ENCODE measurements around the gene NDST1.

- TF ChIP-seq ZFP30 (CRISPR knock-in tag; IDR thresholded peaks at IDR 0.05) (no peak), ZFP3 (CRISPR knock-in tag; IDR thresholded peaks at IDR 0.05) (no peak)
These were observed 6.8 kb downstream of the NDST1 start for GRCh38 chr5:150514708-150515211.

Measured in SK-N-SH treated with all-trans-retinoic acid at 6 μM for 48 hours (cell line).